Lung (tissue), 12 donors: ENCODE measurements around the gene SULT1A3. TPM values are rescaled to one million over a fixed set of nuclear protein-coding genes. Genes with fewer than 3 reads are reported as not detected.

Source experiments
- ATAC-seq: fragments of 200-7000 bp; cut with Tn5 transposase; one replicate; pipeline ENCODE4 v1.9.1; 2020; ENCODE audit warnings: moderate number of reproducible peaks; ENCODE audit not compliant: insufficient read depth, low FRiP score
- DNase-seq, 3 donors: peaks; one replicate each; pipeline ENCODE4 v3.0.0-alpha.2; 2013 to 2017
- H3K27ac ChIP-seq, 2 donors: one replicate each; pipeline ENCODE4 v1.5.1; 2013; ENCODE audit warnings: mild to moderate bottlenecking in 2 of 2, moderate library complexity in 2 of 2, control low read depth in 1 of 2, inconsistent platforms in 1 of 2, low read depth in 1 of 2, low read length in 1 of 2
- H3K27me3 ChIP-seq, 3 donors: one replicate each; pipeline ENCODE4 v1.5.1; 2013; ENCODE audit warnings: low read length in 2 of 3; ENCODE audit not compliant: control insufficient read depth in 3 of 3, insufficient read depth in 3 of 3
- H3K36me3 ChIP-seq, 4 donors: one replicate each; pipeline ENCODE4 v1.5.1; 2013; ENCODE audit warnings: low read length in 4 of 4, mild to moderate bottlenecking in 1 of 4, moderate library complexity in 1 of 4; ENCODE audit not compliant: control insufficient read depth in 4 of 4, insufficient read depth in 4 of 4
- H3K4me1 ChIP-seq, 5 donors: one replicate each; pipeline ENCODE4 v1.5.1; 2013; ENCODE audit warnings: low read length in 5 of 5, mild to moderate bottlenecking in 2 of 5, moderate library complexity in 1 of 5; ENCODE audit not compliant: control insufficient read depth in 5 of 5, insufficient read depth in 5 of 5
- H3K4me3 ChIP-seq: one replicate; pipeline ENCODE4 v1.5.1; 2013; ENCODE audit warnings: mild to moderate bottlenecking, control low read depth, moderate library complexity
- H3K9ac ChIP-seq, 2 donors: one replicate each; pipeline ENCODE4 v1.5.1; 2013; ENCODE audit warnings: low read length in 2 of 2, control low read depth in 1 of 2; ENCODE audit not compliant: insufficient read depth in 1 of 2
- H3K9me3 ChIP-seq, 4 donors: one replicate each; pipeline ENCODE4 v1.5.1; 2013; ENCODE audit warnings: low read length in 3 of 4, mild to moderate bottlenecking in 1 of 4, moderate library complexity in 1 of 4; ENCODE audit not compliant: control insufficient read depth in 4 of 4, insufficient read depth in 3 of 4
- WGBS, 2 donors: extraction: QIAGEN DNeasy Blood & Tissue Kit; methylation state at CpG; one replicate each; pipeline ENCODE4 v1.1.7; 2013; 5-methylcytosine and 5-hydroxymethylcytosine counted together
- polyA plus RNA-seq, 2 donors: library from polyadenylated mRNA; stranded (reverse); fragments of 200-250 nt; gene quantifications; one replicate each; pipeline ENCODE4 v1.2.1, GENCODE V29; 2013
- total RNA-seq, 2 donors: library from RNA; depleted of rRNA in 1 of 2; stranded (reverse); fragments of >200 nt in 1 of 2; gene quantifications; one replicate each; pipeline ENCODE4 v1.2.1, GENCODE V29; 2014 to 2021
- TF ChIP-seq, protein P1 (sequence below): IDR thresholded peaks from 2 replicates; pipeline ENCODE4 v1.5.1; 2012; ENCODE audit warnings: mild to moderate bottlenecking; ENCODE audit errors: control extremely low read depth, extremely low read depth
- donor health status: control.
- donor health status: control.
- donor health status: Bipolar disorder and iron deficiency.
- donor health status: healthy.
- donor health status: DM: yes; HTN: yes; CAD: no.

The SULT1A3 gene
- total and polyA plus RNA-seq, 4 donors: 8.3 to 32.8 (median 19.4) TPM

DNA sequence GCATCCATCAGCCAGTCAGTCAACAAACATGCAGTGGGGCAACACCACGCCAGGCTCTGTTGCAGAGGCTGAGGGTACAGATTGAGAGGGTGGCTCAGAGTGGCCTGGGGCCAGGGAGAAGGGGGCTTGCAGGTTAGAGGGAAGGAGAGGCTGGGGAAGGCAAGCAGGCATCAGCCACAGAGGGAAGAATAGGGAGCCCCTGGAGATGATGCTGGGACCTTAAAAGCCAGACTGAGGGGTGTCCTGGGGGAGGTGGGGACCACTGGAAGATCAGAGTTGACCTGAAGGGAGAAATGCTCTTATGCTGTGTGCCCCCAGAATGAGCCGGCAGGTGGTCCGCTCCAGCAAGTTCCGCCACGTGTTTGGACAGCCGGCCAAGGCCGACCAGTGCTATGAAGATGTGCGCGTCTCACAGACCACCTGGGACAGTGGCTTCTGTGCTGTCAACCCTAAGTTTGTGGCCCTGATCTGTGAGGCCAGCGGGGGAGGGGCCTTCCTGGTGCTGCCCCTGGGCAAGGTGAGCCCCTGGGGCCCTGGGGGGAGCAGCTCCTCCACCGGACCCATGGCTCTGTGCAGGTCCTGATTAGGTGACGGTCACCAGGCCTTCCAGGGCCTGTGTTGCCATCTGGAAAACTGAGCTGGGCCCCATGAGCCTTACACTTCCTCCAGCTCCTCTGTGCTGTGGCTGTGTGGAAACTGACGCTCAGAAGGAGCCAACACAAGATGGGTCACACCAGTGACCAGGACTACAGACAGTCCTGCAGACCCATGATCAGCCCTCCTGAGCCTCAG lies 14.0 kb upstream of the SULT1A3 start:
- Histone ChIP-seq H3K4me1 (peaks cover 0 to 15% (median 6%) of the 10 kb centered on the region in 5 donors), H3K9ac (no peak overlapping the region), H3K27ac (peak overlapping the region in 1 of 2 donors; percentile 60), H3K27me3 (no peaks in the 10 kb centered on the region), H3K36me3 (peaks cover 0 to 4% (median 0%) of the 10 kb centered on the region in 4 donors), H3K9me3 (no peaks in the 10 kb centered on the region), H3K4me3 (no peak overlapping the region)
- TF ChIP-seq, protein P1, sequence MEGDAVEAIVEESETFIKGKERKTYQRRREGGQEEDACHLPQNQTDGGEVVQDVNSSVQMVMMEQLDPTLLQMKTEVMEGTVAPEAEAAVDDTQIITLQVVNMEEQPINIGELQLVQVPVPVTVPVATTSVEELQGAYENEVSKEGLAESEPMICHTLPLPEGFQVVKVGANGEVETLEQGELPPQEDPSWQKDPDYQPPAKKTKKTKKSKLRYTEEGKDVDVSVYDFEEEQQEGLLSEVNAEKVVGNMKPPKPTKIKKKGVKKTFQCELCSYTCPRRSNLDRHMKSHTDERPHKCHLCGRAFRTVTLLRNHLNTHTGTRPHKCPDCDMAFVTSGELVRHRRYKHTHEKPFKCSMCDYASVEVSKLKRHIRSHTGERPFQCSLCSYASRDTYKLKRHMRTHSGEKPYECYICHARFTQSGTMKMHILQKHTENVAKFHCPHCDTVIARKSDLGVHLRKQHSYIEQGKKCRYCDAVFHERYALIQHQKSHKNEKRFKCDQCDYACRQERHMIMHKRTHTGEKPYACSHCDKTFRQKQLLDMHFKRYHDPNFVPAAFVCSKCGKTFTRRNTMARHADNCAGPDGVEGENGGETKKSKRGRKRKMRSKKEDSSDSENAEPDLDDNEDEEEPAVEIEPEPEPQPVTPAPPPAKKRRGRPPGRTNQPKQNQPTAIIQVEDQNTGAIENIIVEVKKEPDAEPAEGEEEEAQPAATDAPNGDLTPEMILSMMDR: no peak
- 65 to 74% methylated on average over 13 of the region's 13 CpGs for WGBS, 2 donors
- ATAC-seq (no peak), DNase-seq (no peak)

DNA sequence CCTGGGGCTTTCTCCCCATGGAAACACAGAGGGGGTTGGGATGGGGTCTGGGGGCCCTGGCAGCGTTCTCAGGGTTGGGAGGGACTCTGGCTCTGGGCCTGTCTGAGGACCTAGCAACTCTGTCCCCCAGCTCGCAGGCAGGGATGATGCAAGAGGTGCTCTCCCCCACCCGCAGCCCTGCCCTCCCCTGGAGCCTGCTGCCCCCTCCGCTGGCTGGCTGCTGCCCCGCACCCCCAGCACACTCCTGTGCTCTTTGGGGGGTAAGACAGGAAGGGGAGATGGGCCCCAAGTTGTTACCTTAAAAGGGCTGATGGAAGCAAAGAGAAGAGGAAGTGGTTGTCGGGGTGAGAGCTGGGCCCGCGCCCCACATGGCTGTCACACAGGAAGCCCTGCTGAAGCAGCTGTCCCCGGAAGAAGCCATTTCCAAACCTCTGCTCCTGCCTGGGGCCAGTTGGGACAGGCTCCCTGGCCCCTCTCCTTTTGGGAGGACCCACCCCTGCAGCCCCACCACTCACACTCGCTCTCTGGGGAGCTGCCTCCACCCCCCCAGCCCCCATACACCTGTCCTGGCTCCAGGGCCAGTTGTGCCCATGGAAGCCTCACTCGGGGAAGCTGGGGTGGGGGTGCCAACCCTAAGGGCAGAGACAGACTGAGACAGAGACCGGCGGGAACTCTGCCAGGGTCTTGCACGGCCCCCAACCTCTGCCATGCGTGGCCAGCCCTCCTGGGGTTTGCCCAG lies 13.2 kb upstream of the SULT1A3 start:
- Histone ChIP-seq H3K4me1 (peaks cover 0 to 15% (median 6%) of the 10 kb centered on the region in 5 donors), H3K9ac (no peak overlapping the region), H3K27me3 (no peaks in the 10 kb centered on the region), H3K27ac (peak overlapping the region in 1 of 2 donors; percentile 60), H3K36me3 (peaks cover 0 to 4% (median 0%) of the 10 kb centered on the region in 4 donors), H3K4me3 (no peak overlapping the region), H3K9me3 (no peaks in the 10 kb centered on the region)
- 26 to 60% methylated on average over 14 to 15 of the region's 15 CpGs for WGBS, 2 donors
- ATAC-seq: no peak
- TF ChIP-seq, protein P1: no peak
- peak in 1 of 3 donors; percentile 25 for DNase-seq

DNA sequence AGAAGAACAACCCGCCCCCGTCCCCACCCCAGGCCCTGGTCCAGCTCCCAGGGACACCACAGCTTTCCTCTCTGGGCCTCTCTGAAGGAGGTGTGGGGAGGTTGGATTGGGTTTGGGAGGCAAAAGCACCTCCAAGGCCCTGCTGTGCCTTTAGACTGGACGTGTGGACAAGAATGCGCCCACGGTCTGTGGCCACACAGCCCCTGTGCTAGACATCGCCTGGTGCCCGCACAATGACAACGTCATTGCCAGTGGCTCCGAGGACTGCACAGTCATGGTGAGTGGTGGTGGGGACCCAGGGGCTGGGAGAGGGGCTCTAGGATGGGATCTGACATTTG lies 12.6 kb upstream of the SULT1A3 start:
- Histone ChIP-seq H3K27ac (peak overlapping the region in 1 of 2 donors; percentile 61), H3K9me3 (no peaks in the 10 kb centered on the region), H3K4me1 (peaks cover 0 to 15% (median 6%) of the 10 kb centered on the region in 5 donors), H3K36me3 (peaks cover 0 to 4% (median 0%) of the 10 kb centered on the region in 4 donors), H3K27me3 (no peaks in the 10 kb centered on the region), H3K9ac (no peak overlapping the region), H3K4me3 (no peak overlapping the region)
- WGBS, 2 donors: 33 to 68% methylated on average over 9 of the region's 9 CpGs
- TF ChIP-seq, protein P1: no peak
- DNase-seq (no peak), ATAC-seq (no peak)
